ENCODE results near the gene CCDC7. TPM values are rescaled to one million over a fixed set of nuclear protein-coding genes. Genes with fewer than 3 reads are reported as not detected.
"Not testable (repeated sequence)": the region's sequence is repeated elsewhere in the genome, so short reads cannot be mapped to it uniquely, and the experiment has no call there.

Gene CCDC7
- total RNA-seq, 1 donor from 2014 or later, result 71.5 TPM

DNA sequence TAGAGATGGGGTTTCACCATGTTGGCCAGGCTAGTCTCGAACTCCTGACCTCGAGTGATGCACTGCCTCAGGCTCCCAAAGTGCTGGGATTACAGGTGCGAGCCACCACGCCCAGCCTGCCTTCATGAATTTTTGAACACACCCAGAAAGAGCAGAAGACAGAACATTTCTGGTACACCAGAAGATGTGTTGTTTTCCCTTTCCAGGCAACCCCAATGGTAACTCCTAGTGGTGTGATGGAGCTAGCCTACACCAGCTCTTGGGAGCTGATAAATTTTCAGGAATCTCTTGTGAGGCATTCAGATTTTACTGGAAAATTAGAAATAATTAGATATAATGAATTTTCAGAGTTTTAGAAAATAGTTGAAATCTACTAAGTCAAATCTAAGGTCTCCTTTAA is 904 bp upstream of the CCDC7 start:
- Histone ChIP-seq H3K4me3 (ENCODE audit: low read length in 3 of 3) (peak overlapping the region in 2 of 3 donors; percentile 86 to 92), H3K36me3 (ENCODE audit: control insufficient read depth in 3 of 3, insufficient read depth in 3 of 3, low read length in 3 of 3) (no peaks in the 10 kb centered on the region), H3K27me3 (ENCODE audit: control insufficient read depth in 3 of 3, insufficient read depth in 3 of 3, low read length in 3 of 3) (no peaks in the 10 kb centered on the region), H3K9ac (ENCODE audit: low read depth in 1 of 3, low read length in 3 of 3) (no peak overlapping the region), H3K4me1 (ENCODE audit: control insufficient read depth in 3 of 3, insufficient read depth in 3 of 3, low read length in 3 of 3) (peaks cover 0 to 5% (median 0%) of the 10 kb centered on the region in 3 donors), H3K27ac (ENCODE audit: low read depth, low read length) (peak overlapping the region; percentile 94), H3K9me3 (ENCODE audit: control insufficient read depth in 3 of 3, low read length in 3 of 3) (no peaks in the 10 kb centered on the region)

DNA sequence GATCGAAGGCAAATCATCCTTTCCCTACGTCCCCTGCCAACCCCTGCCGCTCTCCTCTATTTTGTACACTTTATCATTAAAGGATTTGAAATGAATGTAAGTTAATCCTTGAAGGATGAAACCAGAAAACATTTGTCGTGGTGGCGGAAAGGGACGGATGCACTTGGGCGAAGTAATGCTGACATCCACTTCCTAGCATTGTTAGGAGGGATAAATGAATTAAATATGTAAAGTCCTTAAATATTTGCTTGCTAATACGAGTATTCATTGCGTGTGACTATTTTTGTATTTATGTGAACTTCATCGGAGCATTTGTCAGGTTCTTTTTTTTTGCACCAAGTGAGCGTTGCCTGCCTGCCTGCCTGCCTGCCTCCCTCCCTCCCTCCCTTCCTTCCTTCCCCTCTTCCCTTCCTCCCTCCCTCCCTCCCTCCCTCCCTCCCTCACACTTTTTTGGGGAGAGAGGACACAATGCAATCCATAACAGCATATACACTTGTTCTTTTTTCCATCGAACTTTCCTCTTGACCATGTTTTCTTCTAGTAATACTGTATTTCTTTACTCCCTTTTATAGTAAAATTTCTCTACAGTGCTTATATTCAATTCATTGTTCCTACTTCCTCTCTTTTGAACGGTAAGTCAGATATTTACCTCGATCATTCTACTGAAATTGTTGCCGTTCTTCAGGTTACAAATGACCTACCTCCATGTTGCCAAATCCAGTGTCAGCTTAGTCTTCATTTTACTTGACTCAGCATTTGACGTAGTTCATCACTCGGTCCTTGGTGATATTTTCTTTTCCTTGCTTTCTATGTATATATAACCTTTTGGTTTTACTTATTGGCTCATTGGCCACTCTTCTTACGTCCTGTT is 831 bp downstream of the CCDC7 start:
- Histone ChIP-seq H3K9ac (ENCODE audit: low read depth in 1 of 3, low read length in 3 of 3) (peak overlapping the region; percentile 92 to 96 (median 95)), H3K9me3 (ENCODE audit: control insufficient read depth in 3 of 3, low read length in 3 of 3) (no peaks in the 10 kb centered on the region), H3K36me3 (ENCODE audit: control insufficient read depth in 3 of 3, insufficient read depth in 3 of 3, low read length in 3 of 3) (peaks cover 0 to 2% (median 1%) of the 10 kb centered on the region in 3 donors), H3K27ac (ENCODE audit: low read depth, low read length) (peak overlapping the region; percentile 94), H3K27me3 (ENCODE audit: control insufficient read depth in 3 of 3, insufficient read depth in 3 of 3, low read length in 3 of 3) (no peaks in the 10 kb centered on the region), H3K4me1 (ENCODE audit: control insufficient read depth in 3 of 3, insufficient read depth in 3 of 3, low read length in 3 of 3) (peaks cover 0 to 5% (median 0%) of the 10 kb centered on the region in 3 donors), H3K4me3 (ENCODE audit: low read length in 3 of 3) (peak overlapping the region; percentile 86 to 92 (median 91))

DNA sequence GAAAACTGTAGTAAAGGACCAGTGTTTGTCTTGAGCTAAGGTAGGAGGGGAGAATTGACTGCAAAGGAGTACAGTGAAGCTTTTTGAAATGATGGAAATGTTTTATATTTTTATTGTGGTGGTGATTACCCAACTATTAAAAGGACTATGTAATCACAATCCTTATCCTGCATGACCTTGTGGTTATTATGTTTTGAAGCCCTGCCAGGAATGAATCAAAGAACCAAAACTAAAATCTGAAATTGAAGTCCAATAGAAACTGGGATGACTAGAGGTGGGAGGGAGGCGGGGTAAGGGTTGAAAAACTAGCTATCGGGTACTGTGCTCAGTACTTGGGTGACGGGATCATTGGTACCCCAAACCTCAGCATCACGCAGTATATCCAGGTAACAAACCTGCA is 8.2 kb downstream of the CCDC7 start:
- Histone ChIP-seq H3K9ac (ENCODE audit: low read depth in 1 of 3, low read length in 3 of 3) (no peak overlapping the region), H3K4me3 (ENCODE audit: low read length in 3 of 3) (no peak overlapping the region), H3K27me3 (ENCODE audit: control insufficient read depth in 3 of 3, insufficient read depth in 3 of 3, low read length in 3 of 3) (no peaks in the 10 kb centered on the region), H3K4me1 (ENCODE audit: control insufficient read depth in 3 of 3, insufficient read depth in 3 of 3, low read length in 3 of 3) (no peaks in the 10 kb centered on the region), H3K9me3 (ENCODE audit: control insufficient read depth in 3 of 3, low read length in 3 of 3) (no peaks in the 10 kb centered on the region), H3K36me3 (ENCODE audit: control insufficient read depth in 3 of 3, insufficient read depth in 3 of 3, low read length in 3 of 3) (peaks cover 5 to 15% (median 11%) of the 10 kb centered on the region in 3 donors), H3K27ac (ENCODE audit: low read depth, low read length) (no peak overlapping the region)

DNA sequence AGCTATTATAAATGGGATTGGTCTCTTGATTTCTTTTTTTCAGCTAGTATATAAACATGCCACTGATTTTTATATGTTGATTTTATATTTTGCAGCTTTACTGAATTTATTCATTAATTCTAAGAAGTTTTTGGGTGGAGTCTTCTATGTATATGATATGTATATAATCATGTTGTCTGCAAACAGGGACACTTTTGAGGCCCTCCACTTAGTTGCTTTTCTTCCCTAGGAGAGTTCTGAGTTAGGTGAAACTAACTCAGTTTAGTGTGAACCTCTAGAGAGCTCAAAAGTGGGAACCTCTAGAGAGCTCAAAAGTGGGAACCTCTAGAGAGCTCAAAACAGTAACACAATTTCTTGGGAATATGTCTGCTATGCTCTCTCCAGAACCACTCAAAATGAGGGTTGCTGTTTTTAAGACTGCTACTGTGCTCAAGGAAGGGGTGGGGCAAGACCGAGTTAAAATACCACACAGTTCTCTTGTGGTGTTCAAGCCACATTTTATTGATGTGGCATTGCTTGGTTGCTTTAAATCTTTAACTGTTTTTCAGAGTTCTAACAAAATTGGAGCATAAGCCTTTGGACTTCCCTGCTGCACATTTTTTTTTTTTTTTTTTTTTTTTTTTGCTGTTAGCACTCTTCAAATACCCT is 13.2 kb downstream of the CCDC7 start:
- no peak overlapping the region for H3K9ac ChIP-seq (ENCODE audit: low read depth in 1 of 3, low read length in 3 of 3)
- peaks cover 3 to 5% (median 4%) of the 10 kb centered on the region in 3 donors for H3K36me3 ChIP-seq (ENCODE audit: control insufficient read depth in 3 of 3, insufficient read depth in 3 of 3, low read length in 3 of 3)
- no peak overlapping the region for H3K27ac ChIP-seq (ENCODE audit: low read depth, low read length)
- H3K4me1 ChIP-seq (ENCODE audit: control insufficient read depth in 3 of 3, insufficient read depth in 3 of 3, low read length in 3 of 3), result no peaks in the 10 kb centered on the region
- H3K27me3 ChIP-seq (ENCODE audit: control insufficient read depth in 3 of 3, insufficient read depth in 3 of 3, low read length in 3 of 3), result no peaks in the 10 kb centered on the region
- H3K4me3 ChIP-seq (ENCODE audit: low read length in 3 of 3), result no peak overlapping the region
- H3K9me3 ChIP-seq (ENCODE audit: control insufficient read depth in 3 of 3, low read length in 3 of 3), result no peaks in the 10 kb centered on the region

DNA sequence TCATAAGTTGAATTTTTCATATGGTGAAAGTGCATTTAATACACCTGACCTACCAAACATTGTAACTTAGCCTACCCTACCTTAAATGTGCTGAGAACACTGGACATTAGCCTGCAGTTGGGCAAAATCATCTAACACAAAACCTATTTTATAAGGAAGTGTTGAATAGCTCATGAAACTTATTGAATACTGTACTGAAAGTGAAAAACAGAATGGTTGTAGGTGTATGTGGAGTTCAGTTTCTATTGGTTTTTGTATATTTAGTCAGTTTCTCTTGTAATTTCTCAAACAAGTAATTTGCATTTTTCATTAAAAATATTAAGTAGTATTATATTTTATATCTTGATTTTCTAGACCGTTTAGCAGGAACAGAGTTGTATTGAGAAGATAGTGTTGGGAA is 15.3 kb downstream of the CCDC7 start:
- peaks cover 0 to 3% (median 2%) of the 10 kb centered on the region in 3 donors for H3K36me3 ChIP-seq (ENCODE audit: control insufficient read depth in 3 of 3, insufficient read depth in 3 of 3, low read length in 3 of 3)

DNA sequence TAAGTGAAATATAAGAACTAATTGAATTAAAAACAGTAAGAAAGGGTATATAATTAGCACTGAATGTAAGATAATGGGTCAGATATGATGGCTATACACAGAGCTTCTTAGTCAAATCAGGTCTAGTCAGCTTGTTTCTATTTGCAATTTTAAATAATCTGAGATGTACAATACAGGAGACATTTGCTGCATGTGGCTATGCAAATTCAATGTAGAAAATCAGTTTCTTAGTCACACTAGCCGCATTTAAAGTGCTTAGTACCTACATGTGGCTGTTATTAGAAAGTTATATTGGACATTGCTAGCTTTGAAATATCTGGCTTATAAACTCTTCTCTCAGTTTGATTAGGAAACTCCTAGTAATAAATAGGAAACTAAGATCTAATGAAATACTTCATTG is 25.3 kb downstream of the CCDC7 start:
- Histone ChIP-seq H3K36me3 (ENCODE audit: control insufficient read depth in 3 of 3, insufficient read depth in 3 of 3, low read length in 3 of 3) (peaks cover 2 to 8% (median 7%) of the 10 kb centered on the region in 3 donors), H3K4me1 (ENCODE audit: control insufficient read depth in 3 of 3, insufficient read depth in 3 of 3, low read length in 3 of 3) (no peaks in the 10 kb centered on the region)

More for the DNA sequence above, 15.3 kb downstream of the CCDC7 start:
- H3K4me3 ChIP-seq (ENCODE audit: low read length in 3 of 3), result no peak overlapping the region
- H3K9me3 ChIP-seq (ENCODE audit: control insufficient read depth in 3 of 3, low read length in 3 of 3), result no peaks in the 10 kb centered on the region
- no peak overlapping the region for H3K27ac ChIP-seq (ENCODE audit: low read depth, low read length)
- H3K4me1 ChIP-seq (ENCODE audit: control insufficient read depth in 3 of 3, insufficient read depth in 3 of 3, low read length in 3 of 3), result no peaks in the 10 kb centered on the region
- no peaks in the 10 kb centered on the region for H3K27me3 ChIP-seq (ENCODE audit: control insufficient read depth in 3 of 3, insufficient read depth in 3 of 3, low read length in 3 of 3)
- no peak overlapping the region for H3K9ac ChIP-seq (ENCODE audit: low read depth in 1 of 3, low read length in 3 of 3)

DNA sequence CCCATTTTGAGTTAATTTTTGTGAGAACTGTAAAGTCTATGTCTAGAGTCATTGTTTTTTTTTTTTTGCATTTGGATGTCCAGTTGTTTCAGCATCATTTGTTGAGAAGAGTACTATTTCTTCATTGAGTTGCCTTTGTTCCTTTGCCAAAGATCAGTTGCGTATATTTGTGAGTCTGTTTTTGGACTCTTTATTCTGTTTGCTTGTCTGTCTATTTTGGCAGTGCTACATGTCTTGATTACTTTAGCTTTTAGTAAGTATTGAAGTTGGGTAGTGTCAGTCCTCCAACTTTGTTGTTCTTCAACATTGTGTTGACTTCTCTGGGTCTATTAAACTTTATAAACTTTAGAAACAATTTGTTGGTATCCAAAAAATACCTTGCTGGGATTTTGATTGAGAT is 31.6 kb downstream of the CCDC7 start:
- Histone ChIP-seq H3K4me3 (ENCODE audit: low read length in 3 of 3) (no peak overlapping the region), H3K27ac (ENCODE audit: low read depth, low read length) (no peak overlapping the region), H3K9ac (ENCODE audit: low read depth in 1 of 3, low read length in 3 of 3) (no peak overlapping the region), H3K27me3 (ENCODE audit: control insufficient read depth in 3 of 3, insufficient read depth in 3 of 3, low read length in 3 of 3) (no peaks in the 10 kb centered on the region), H3K9me3 (ENCODE audit: control insufficient read depth in 3 of 3, low read length in 3 of 3) (no peaks in the 10 kb centered on the region), H3K36me3 (ENCODE audit: control insufficient read depth in 3 of 3, insufficient read depth in 3 of 3, low read length in 3 of 3) (peaks cover 0 to 9% (median 7%) of the 10 kb centered on the region in 3 donors), H3K4me1 (ENCODE audit: control insufficient read depth in 3 of 3, insufficient read depth in 3 of 3, low read length in 3 of 3) (no peaks in the 10 kb centered on the region)

More for the DNA sequence above, 25.3 kb downstream of the CCDC7 start:
- Histone ChIP-seq H3K9me3 (ENCODE audit: control insufficient read depth in 3 of 3, low read length in 3 of 3) (no peaks in the 10 kb centered on the region), H3K27ac (ENCODE audit: low read depth, low read length) (no peak overlapping the region), H3K4me3 (ENCODE audit: low read length in 3 of 3) (no peak overlapping the region), H3K27me3 (ENCODE audit: control insufficient read depth in 3 of 3, insufficient read depth in 3 of 3, low read length in 3 of 3) (no peaks in the 10 kb centered on the region), H3K9ac (ENCODE audit: low read depth in 1 of 3, low read length in 3 of 3) (no peak overlapping the region)

DNA sequence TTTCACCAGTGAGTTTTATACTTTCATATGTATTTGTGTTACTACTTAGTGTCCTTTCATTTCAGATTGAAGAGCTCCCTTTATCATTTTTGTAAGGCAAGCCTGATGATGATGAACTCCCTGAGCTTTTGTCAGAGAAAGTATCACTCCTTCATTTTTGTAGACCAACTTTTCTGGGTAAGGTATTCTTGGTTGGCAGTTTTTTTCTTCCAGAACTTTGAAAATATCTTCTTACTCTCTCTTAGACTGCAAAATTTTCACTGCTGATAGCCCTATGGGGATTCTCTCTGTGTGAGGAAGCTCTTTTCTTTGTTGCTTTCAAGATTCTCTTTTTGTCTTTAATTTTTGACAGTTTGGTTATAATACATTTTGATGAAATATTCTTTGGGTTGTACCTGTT is 35.7 kb downstream of the CCDC7 start:
- Histone ChIP-seq H3K4me1 (ENCODE audit: control insufficient read depth in 3 of 3, insufficient read depth in 3 of 3, low read length in 3 of 3) (no peaks in the 10 kb centered on the region), H3K27me3 (ENCODE audit: control insufficient read depth in 3 of 3, insufficient read depth in 3 of 3, low read length in 3 of 3) (no peaks in the 10 kb centered on the region), H3K9me3 (ENCODE audit: control insufficient read depth in 3 of 3, low read length in 3 of 3) (no peaks in the 10 kb centered on the region), H3K9ac (ENCODE audit: low read depth in 1 of 3, low read length in 3 of 3) (no peak overlapping the region), H3K36me3 (ENCODE audit: control insufficient read depth in 3 of 3, insufficient read depth in 3 of 3, low read length in 3 of 3) (peaks cover 0 to 7% (median 3%) of the 10 kb centered on the region in 3 donors), H3K4me3 (ENCODE audit: low read length in 3 of 3) (no peak overlapping the region), H3K27ac (ENCODE audit: low read depth, low read length) (no peak overlapping the region)

DNA sequence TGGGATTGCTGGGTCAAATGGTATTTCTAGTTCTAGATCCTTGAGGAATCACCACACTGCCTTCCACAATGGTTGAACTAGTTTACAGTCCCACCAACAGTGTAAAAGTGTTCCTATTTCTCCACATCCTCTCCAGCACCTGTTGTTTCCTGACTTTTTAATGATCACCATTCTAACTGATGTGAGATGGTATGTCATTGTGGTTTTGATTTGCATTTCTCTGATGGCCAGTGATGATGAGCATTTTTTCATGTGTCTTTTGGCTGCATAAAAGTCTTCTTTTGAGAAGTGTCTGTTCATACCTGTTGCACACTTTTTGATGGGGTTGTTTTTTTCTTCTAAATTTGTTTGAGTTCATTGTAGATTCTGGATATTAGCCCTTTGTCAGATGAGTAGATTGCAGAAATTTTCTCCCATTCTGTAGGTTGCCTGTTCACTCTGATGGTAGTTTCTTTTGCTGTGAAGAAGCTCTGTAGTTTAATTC is 37.1 kb downstream of the CCDC7 start:
- not testable (repeated sequence) for H3K27me3 ChIP-seq (ENCODE audit: control insufficient read depth in 3 of 3, insufficient read depth in 3 of 3, low read length in 3 of 3); H3K27ac ChIP-seq (ENCODE audit: low read depth, low read length); H3K4me1 ChIP-seq (ENCODE audit: control insufficient read depth in 3 of 3, insufficient read depth in 3 of 3, low read length in 3 of 3); H3K4me3 ChIP-seq (ENCODE audit: low read length in 3 of 3); H3K9ac ChIP-seq (ENCODE audit: low read depth in 1 of 3, low read length in 3 of 3); H3K9me3 ChIP-seq (ENCODE audit: control insufficient read depth in 3 of 3, low read length in 3 of 3); H3K36me3 ChIP-seq (ENCODE audit: control insufficient read depth in 3 of 3, insufficient read depth in 3 of 3, low read length in 3 of 3)

DNA sequence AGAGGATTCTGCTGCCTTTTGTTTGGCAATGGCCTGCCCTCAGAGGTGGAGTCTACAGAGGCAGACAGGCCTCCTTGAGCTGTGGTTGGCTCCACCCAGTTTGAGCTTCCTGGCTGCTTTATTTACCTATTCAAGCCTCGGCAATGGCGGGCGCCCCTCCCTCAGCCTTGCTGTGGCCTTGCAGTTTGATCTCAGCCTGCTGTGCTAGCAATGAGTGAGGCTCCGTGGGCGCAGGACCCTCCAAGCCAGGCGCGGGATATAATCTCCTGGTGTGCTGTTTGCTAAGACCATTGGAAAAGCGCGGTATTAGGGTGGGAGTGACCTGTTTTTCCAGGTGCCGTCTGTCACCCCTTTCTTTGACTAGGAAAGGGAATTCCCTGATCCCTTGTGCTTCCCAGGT is 42.1 kb downstream of the CCDC7 start:
- H3K4me3 ChIP-seq (ENCODE audit: low read length in 3 of 3); H3K27me3 ChIP-seq (ENCODE audit: control insufficient read depth in 3 of 3, insufficient read depth in 3 of 3, low read length in 3 of 3): not testable (repeated sequence)

More for the DNA sequence above, 42.1 kb downstream of the CCDC7 start:
- not testable (repeated sequence) for H3K9ac ChIP-seq (ENCODE audit: low read depth in 1 of 3, low read length in 3 of 3); H3K36me3 ChIP-seq (ENCODE audit: control insufficient read depth in 3 of 3, insufficient read depth in 3 of 3, low read length in 3 of 3); H3K27ac ChIP-seq (ENCODE audit: low read depth, low read length); H3K9me3 ChIP-seq (ENCODE audit: control insufficient read depth in 3 of 3, low read length in 3 of 3); H3K4me1 ChIP-seq (ENCODE audit: control insufficient read depth in 3 of 3, insufficient read depth in 3 of 3, low read length in 3 of 3)
